GM12865 (cell line): ENCODE measurements around the gene NEGR1.

Experiments
- DNase-seq: peaks from one replicate; pipeline ENCODE4 v3.0.0; 2010; ENCODE audit warnings: low read depth
- H3K4me3 ChIP-seq: 2 replicates; pipeline ENCODE4 v1.5.1; 2011; ENCODE audit warnings: mild to moderate bottlenecking, low read depth, low read length, control low read depth
- TF ChIP-seq, protein P1 (sequence below): IDR thresholded peaks from 2 replicates; pipeline ENCODE4 v1.5.1; 2011; ENCODE audit warnings: low read length, control low read depth, low read depth, inconsistent platforms; ENCODE audit not compliant: insufficient read depth; ENCODE audit errors: missing control alignments

Gene NEGR1

DNA sequence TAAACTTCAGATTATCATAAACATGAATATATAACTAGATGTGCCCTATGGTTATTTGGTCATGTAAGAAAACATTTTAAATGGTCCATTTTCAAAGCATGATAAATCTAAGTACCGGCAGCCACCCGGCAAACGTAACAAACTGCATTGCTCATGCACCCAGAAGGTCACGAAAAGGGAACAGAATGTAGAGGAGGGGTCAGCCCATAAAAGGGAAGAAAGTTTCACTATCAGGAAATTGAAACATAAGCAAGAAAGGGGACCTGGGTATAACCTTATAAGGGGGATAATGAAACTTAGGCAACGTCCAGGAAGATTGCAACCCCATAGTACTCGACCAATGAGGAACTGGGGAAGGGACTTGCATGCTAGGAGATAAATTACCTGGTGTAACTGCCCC, 780.3 kb downstream of the NEGR1 start:
- DNase-seq = no peak
- no peak overlapping the region for H3K4me3 ChIP-seq
- TF ChIP-seq, protein P1, sequence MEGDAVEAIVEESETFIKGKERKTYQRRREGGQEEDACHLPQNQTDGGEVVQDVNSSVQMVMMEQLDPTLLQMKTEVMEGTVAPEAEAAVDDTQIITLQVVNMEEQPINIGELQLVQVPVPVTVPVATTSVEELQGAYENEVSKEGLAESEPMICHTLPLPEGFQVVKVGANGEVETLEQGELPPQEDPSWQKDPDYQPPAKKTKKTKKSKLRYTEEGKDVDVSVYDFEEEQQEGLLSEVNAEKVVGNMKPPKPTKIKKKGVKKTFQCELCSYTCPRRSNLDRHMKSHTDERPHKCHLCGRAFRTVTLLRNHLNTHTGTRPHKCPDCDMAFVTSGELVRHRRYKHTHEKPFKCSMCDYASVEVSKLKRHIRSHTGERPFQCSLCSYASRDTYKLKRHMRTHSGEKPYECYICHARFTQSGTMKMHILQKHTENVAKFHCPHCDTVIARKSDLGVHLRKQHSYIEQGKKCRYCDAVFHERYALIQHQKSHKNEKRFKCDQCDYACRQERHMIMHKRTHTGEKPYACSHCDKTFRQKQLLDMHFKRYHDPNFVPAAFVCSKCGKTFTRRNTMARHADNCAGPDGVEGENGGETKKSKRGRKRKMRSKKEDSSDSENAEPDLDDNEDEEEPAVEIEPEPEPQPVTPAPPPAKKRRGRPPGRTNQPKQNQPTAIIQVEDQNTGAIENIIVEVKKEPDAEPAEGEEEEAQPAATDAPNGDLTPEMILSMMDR = no peak

DNA sequence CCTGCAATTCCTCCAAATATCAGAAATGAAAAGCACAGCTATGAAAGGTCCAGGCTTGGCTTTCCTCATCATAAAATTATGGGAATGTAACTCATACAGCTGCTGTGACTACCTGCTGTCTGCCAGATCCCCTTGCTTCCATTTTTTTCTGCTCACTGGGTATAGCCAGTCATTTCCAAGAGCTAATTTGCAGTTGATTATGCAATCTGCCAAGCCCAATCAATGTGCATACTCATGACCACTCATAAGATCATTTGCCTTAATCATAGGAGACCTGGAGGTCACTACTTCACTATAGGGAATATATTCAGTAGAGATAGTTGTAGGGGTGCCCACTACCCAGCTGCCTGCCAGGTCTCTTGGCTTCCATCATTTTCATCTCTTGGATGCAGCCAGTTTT, 783.8 kb downstream of the NEGR1 start:
- TF ChIP-seq, protein P1 = no peak
- no peak overlapping the region for H3K4me3 ChIP-seq
- no peak for DNase-seq

DNA sequence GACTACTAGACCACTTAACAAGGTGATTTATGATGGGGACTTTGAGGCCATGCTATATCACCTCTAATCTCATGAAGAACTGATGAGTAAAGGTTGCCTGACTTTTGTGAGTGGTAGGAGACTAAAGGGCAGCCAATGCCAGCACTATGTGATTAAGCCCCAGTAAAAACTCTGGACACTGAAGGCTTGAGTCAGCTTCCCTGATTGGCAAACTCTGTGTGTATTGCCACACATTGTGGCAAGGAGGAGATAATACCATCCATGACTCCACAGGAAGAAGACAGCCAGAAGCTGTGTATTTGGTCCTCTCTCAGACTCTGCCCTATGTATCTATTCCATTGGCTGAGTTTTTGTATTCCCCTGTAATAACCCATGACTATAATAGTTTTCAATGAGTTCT, 788.2 kb downstream of the NEGR1 start:
- no peak for DNase-seq
- H3K4me3 ChIP-seq = no peak overlapping the region
- TF ChIP-seq, protein P1 = no peak

DNA sequence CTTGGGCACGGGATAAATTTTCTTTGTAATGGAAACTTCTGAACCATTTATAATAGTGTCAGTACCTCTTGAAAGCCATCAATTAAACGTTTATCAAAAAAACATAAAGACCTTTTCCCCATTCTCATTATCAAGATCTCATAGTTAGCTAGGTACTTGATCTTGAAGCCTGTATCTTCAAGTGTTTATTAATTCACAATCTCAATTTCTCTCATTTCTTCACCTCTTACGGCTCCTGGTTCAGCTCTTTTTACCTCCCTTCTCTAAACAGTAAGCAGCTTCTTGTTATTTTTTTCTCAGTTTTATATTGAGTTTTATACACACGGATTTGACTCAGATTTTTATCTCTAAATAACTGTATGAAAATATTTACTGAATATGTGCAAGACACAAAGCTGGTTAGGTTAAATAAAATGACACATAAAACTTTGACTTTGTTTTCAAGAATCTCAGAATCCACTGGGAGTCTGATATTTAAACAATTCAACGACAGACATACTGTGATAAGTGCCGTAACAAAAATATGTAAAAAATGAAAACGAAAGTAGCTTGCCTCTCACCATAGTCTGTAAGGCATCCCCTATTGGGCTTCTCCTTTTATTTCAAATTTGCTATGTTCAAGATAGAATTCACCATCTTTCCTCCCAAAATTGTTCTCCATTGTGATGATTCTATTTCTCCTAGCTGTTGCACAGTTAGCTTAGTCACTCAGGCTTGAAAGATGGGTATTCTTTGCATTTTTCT, 789.9 kb downstream of the NEGR1 start:
- no peak for DNase-seq
- TF ChIP-seq, protein P1 = no peak
- no peak overlapping the region for H3K4me3 ChIP-seq

DNA sequence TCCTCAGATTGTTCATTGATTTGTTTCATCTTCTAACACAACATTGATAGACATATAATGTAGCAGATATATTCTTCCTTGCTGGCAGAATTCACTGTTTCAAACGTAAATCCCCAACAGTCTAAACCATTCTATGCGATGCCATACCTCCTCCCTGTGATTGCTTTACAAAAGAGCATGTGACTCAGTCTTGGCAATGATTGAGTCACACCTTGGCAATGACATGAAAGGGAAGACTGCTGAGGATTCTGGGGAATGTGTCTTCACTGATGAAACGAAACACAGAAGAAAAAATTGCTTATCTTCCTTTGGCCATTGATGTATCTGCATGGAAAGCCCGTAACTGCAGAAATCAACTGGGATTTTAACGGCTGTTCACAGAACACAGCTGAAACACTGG, 791.9 kb downstream of the NEGR1 start:
- TF ChIP-seq, protein P1 = no peak
- DNase-seq = no peak
- H3K4me3 ChIP-seq = no peak overlapping the region

DNA sequence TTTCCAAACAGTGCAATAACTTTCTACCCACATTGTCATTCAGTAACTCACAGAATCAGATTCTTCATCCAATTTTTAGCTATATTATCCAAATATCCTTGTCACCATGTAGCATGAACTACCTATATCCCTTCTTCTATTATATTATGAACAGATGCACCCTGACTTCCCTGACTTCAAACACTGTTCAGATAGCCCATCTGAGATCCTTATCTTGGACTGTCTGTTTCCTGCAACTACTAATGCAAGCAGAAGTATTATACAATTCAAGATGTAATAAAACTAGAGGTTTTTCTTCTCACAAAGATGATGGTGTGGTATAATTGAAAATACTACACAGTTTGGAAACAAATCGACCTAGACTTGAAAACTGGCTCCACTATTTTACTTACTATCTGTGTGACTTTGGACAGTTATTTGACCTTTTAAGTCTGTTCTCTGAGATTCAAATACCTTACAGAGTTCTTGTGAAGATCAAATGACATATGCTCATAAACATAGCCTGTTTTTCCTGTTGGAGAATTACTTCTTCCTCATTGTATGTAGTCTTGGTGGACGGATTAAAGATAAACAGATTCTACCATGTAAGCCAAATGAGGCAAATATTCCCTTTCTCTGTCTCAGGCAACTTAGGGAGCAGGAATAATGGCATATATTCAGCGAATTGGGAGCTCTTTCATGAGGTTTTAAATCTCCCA, 793.6 kb downstream of the NEGR1 start:
- no peak overlapping the region for H3K4me3 ChIP-seq
- TF ChIP-seq, protein P1 = no peak
- no peak for DNase-seq
